Measurements from ENCODE around the gene PDE9A.

GRCh38 chr21:42650033-42650370, 3.4 kb upstream of the PDE9A start:
- TF ChIP-seq CEBPB (IDR thresholded peaks at IDR 0.05) (no peak), SREBF2 (IDR thresholded peaks at IDR 0.05) (no peak), POLR2A (IDR thresholded peaks at IDR 0.05; ENCODE audit: low read length) (no peak), HDAC2 (IDR thresholded peaks at IDR 0.05) (no peak), CTCF (IDR thresholded peaks at IDR 0.05) (no peak), FOSB (CRISPR knock-in tag; IDR thresholded peaks at IDR 0.05) (no peak), ZSCAN20 (CRISPR knock-in tag; IDR thresholded peaks at IDR 0.05) (no peak), ZFP36 (IDR thresholded peaks at IDR 0.05; ENCODE audit: borderline replicate concordance, partially characterized antibody) (no peak), CHD2 (IDR thresholded peaks at IDR 0.05; ENCODE audit: low read length, partially characterized antibody) (no peak), JUN (IDR thresholded peaks at IDR 0.05) (no peak), RAD21 (conservative IDR thresholded peaks at IDR 0.05 in 1 of 2, IDR thresholded peaks at IDR 0.05 in 1 of 2) (no peak), REST (IDR thresholded peaks at IDR 0.05) (no peak), RNF2 (IDR thresholded peaks at IDR 0.05; ENCODE audit: borderline replicate concordance, low read depth) (no peak), NR3C1 (IDR thresholded peaks at IDR 0.05) (no peak)

Data from A549 (cell line).